Bronchial epithelial cell (primary cell): Measurements from ENCODE around the gene DPYD. TPM values are rescaled to one million over a fixed set of nuclear protein-coding genes. Genes with fewer than 3 reads are reported as not detected.

Experiments used
- DNase-seq: peaks from one replicate; pipeline ENCODE4 v3.0.0-alpha.2; 2010; ENCODE audit warnings: low read depth
- FAIRE-seq: peaks from 2 replicates; lab custom pipeline; 2011; peaks lifted over from hg19 to GRCh38; lab: Jason Lieb, UNC
- H3K27me3 ChIP-seq: 2 replicates; pipeline ENCODE4 v1.5.1; 2011; ENCODE audit warnings: low read length; ENCODE audit not compliant: control insufficient read depth, insufficient read depth
- H3K36me3 ChIP-seq: 2 replicates; pipeline ENCODE4 v1.5.1; 2011; ENCODE audit warnings: low read length; ENCODE audit not compliant: control insufficient read depth, insufficient read depth
- H3K4me3 ChIP-seq: 2 replicates; pipeline ENCODE4 v1.5.1; 2011; ENCODE audit warnings: mild to moderate bottlenecking, low read depth, low read length, control low read depth
- total RNA-seq: library from RNA; depleted of rRNA; stranded (reverse); fragments of >200 nt; gene quantifications from 2 replicates; pipeline ENCODE4 v1.2.1, GENCODE V29; 2014
- TF ChIP-seq, protein P1 (sequence below): IDR thresholded peaks from 2 replicates; pipeline ENCODE4 v1.5.1; 2011; ENCODE audit warnings: mild to moderate bottlenecking, moderate library complexity, low read length, control low read depth, inconsistent platforms; ENCODE audit not compliant: insufficient read depth, severe bottlenecking

The DPYD gene
- total RNA-seq, 1 donor from 2014 or later: 1.6 TPM

DNA sequence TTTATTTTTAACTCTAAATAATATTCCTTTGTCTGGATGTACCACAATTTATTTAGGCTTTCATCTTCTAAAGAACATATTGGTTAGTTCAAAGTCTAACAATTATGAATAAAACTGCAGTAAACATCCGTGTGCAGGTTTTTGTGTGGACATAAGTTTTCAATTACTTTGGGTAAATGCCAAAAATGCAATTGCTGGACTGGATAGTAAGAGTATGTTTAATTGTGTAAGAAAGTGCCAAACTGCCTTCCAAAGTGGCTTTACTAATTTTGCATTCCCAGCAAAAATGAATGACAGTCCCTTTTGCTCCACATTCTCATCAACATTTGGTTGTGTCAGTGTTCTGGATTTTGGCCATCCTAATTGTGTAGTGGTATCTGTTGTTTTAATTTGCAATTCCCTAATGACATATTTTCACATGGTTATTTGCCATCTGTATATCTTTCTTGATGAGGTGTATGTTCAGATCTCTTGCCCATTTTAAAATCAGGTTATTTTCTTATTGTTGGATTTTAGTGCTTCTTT lies 113.8 kb downstream of the DPYD start:
- no peak for FAIRE-seq

DNA sequence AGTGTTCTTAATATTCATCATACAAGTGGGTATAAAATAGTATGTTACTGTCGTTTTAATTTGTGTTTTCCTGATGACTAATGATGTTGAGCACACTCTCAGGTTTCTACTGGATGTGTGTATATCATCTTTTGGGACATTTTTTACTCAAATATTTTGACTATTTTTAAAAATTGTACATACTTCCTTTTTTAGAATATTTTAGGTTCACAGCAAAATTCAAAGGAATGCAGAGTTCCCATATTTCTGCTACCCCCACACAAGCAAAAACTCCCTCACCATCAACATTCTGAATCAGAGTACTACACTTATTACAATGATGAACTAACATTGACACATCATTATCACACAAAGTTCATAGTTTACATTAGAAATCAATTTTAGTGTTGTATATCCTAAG lies 114.5 kb downstream of the DPYD start:
- no peak overlapping the region for H3K4me3 ChIP-seq
- no peak for FAIRE-seq

More for the DNA sequence above, 113.8 kb downstream of the DPYD start:
- H3K27me3 ChIP-seq: no peaks in the 10 kb centered on the region
- TF ChIP-seq, protein P1, sequence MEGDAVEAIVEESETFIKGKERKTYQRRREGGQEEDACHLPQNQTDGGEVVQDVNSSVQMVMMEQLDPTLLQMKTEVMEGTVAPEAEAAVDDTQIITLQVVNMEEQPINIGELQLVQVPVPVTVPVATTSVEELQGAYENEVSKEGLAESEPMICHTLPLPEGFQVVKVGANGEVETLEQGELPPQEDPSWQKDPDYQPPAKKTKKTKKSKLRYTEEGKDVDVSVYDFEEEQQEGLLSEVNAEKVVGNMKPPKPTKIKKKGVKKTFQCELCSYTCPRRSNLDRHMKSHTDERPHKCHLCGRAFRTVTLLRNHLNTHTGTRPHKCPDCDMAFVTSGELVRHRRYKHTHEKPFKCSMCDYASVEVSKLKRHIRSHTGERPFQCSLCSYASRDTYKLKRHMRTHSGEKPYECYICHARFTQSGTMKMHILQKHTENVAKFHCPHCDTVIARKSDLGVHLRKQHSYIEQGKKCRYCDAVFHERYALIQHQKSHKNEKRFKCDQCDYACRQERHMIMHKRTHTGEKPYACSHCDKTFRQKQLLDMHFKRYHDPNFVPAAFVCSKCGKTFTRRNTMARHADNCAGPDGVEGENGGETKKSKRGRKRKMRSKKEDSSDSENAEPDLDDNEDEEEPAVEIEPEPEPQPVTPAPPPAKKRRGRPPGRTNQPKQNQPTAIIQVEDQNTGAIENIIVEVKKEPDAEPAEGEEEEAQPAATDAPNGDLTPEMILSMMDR: no peak
- H3K4me3 ChIP-seq: no peak overlapping the region
- no peak for DNase-seq
- H3K36me3 ChIP-seq: no peaks in the 10 kb centered on the region

DNA sequence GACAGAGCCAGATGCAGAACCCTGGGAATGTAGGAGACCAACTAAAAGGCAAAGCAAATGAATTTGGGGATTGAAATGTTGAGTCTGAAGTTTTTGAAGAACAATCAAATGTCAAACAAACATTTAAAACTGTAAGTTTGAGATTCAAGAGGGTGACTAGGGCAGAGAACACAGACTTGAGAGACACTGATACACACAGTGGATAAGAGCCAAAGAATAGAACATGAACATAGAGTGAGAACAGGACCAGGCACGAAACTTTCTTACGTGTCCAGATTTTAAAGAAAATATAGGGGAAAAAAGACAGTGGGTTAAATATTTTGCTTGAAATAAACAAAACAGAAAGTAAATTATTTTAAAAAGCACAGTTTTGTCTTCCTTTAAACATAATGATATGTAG lies 115.7 kb downstream of the DPYD start:
- no peaks in the 10 kb centered on the region for H3K36me3 ChIP-seq
- no peak for FAIRE-seq
- peak; percentile 26 for DNase-seq
- TF ChIP-seq, protein P1: no peak
- H3K27me3 ChIP-seq: no peaks in the 10 kb centered on the region
- no peak overlapping the region for H3K4me3 ChIP-seq

More for the DNA sequence above, 114.5 kb downstream of the DPYD start:
- TF ChIP-seq, protein P1: no peak
- Histone ChIP-seq H3K36me3 (no peaks in the 10 kb centered on the region), H3K27me3 (no peaks in the 10 kb centered on the region)
- no peak for DNase-seq

DNA sequence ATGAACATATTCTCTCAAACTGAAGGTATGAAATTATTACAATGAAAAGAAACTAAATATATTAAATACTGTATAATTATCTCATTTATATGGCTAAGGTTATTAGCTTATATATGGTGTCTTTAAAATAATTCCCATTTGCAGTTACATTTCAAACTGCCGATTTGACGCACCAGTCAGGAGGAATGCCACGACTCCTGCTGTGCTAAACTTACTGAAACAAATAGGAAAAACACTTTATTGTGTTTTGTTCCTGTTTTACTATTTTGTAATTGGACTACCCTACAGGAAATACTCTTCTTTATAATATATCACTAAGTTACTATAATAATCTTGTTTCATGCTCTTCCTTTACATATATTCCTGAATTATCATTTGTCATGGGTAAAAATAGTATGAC lies 117.8 kb downstream of the DPYD start:
- FAIRE-seq: no peak
- Histone ChIP-seq H3K27me3 (no peaks in the 10 kb centered on the region), H3K36me3 (no peaks in the 10 kb centered on the region), H3K4me3 (no peak overlapping the region)
- TF ChIP-seq, protein P1: no peak
- DNase-seq: no peak

DNA sequence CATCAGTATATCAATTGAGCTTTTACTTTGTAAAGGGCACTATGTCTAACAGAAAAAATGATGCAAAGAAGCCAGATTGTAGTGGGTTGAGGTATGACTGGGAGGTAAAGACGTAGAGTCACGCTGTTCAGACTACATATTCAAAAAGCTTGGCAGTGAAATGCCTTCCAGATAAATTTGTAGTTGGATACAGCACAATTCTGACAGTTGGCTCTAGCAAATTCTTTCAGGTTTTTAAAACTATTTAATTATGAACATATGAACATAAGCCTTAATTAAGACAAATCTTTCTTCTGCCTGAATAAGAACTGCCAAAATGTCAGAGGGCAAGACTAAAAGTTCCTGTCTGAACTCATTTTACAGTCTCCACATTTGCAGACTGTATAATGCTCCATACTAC lies 118.8 kb downstream of the DPYD start:
- TF ChIP-seq, protein P1: no peak
- Histone ChIP-seq H3K4me3 (no peak overlapping the region), H3K36me3 (no peaks in the 10 kb centered on the region), H3K27me3 (no peaks in the 10 kb centered on the region)
- DNase-seq (no peak), FAIRE-seq (no peak)

DNA sequence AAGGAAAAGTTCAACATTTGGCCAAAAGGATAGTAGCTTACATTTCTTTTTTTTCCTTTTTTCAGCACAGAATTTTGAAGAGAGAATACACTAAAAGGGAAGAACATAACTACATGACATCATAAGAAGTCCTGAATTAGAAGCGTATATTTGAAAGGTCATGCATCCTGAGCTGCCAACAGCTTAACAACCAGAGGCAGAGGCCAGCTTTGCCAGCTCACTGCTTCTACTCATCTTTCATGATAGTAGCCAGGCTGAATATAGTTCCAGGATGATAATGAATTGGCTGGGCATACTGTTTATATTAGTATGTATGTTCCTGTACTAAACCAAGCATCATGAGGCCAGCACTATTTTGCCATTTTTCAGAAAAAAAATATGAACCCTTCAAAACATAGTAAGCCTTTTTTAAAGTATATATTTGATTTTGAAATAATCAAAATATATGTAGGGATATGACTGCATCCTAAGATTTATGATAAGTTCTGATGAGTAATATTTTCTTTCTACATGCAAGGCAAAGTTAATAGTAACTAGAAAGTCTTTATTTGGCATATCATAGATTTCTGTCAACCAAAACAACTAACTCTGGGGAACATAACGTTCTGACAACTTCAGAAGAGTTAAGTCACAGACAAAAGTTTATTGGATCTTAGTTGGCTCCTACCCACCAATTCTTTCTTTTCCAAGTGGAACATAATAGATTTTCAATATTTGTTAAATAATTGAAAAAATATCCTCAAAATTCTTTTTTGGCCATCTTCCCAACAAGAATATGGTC lies 123.2 kb downstream of the DPYD start:
- Histone ChIP-seq H3K27me3 (no peaks in the 10 kb centered on the region), H3K4me3 (no peak overlapping the region), H3K36me3 (no peaks in the 10 kb centered on the region)
- FAIRE-seq (no peak), DNase-seq (no peak)
- TF ChIP-seq, protein P1: no peak
